Sigmoid colon (tissue), 4 donors: ENCODE data around the gene MGMT.

ENCODE experiments used
- EP300 ChIP-seq, 4 donors: sonication (generic); formaldehyde crosslinking; IDR thresholded peaks; one replicate each; pipeline ENCODE4 v1.6.1; 2017; ENCODE audit warnings: antibody characterized with exemption in 4 of 4
- POLR2A ChIP-seq, 2 donors: fragments of 450-650 bp; IDR thresholded peaks; one replicate each; pipeline ENCODE4 v1.6.1; 2016; ENCODE audit warnings: antibody characterized with exemption in 2 of 2, mild to moderate bottlenecking in 2 of 2, moderate library complexity in 2 of 2

GRCh38 chr10:129534826-129535225 lies 67.8 kb downstream of the MGMT start:
- no peak for TF ChIP-seq POLR2A (IDR thresholded peaks at IDR 0.05)
- TF ChIP-seq EP300 (IDR thresholded peaks at IDR 0.05), result no peak
